ENCODE results near the gene PALD1.

The PALD1 gene

DNA sequence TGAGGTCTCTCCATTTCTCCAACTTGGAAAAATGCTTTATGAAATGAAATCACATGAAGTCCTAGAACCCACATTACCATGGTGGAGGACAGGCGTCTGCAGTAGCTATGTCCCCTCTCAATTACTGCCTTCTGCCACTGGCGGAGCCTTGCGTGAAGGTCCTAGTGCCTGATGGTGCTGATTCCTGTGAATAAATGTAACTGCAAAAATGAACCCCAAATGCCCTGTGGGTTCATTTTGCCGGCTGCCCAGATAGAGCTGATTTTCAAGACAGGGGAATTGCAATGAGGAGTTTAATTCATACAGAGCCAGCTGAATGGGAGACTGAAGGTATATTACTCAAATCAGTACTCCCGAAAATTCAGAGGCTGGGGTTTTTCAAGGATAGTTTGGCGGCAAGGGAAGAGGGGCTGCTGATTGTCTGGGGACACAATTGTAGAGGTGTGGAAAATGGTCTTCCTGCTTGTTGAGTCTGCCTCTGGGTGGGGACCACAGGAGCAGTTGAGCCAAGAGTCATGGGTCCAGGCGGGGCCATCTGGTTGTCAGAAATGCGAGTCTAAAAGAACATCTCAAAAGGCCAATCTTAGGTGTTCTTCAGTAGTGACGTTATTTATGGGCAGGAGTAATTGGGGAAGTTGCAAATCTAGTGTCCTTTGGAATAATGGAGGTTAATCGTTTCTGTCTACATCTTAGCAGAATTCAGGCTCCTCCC lies 110.4 kb downstream of the PALD1 start:
- POLR2A ChIA-PET = no interaction called here
- no peak overlapping the region for H3K4me3 ChIP-seq (ENCODE audit: low read depth, low read length)
- CTCF ChIA-PET = interaction anchor here (1.1 kb wide), 1 partner anchor 21 kb away, joined by 3 read pairs; no protein-coding TSS in a partner anchor
- DNase-seq (ENCODE audit: low read depth, low spot score) = no peak
- TF ChIP-seq CTCF (IDR thresholded peaks at IDR 0.05; ENCODE audit: insufficient read depth, low read length, missing control alignments) = no peak

DNA sequence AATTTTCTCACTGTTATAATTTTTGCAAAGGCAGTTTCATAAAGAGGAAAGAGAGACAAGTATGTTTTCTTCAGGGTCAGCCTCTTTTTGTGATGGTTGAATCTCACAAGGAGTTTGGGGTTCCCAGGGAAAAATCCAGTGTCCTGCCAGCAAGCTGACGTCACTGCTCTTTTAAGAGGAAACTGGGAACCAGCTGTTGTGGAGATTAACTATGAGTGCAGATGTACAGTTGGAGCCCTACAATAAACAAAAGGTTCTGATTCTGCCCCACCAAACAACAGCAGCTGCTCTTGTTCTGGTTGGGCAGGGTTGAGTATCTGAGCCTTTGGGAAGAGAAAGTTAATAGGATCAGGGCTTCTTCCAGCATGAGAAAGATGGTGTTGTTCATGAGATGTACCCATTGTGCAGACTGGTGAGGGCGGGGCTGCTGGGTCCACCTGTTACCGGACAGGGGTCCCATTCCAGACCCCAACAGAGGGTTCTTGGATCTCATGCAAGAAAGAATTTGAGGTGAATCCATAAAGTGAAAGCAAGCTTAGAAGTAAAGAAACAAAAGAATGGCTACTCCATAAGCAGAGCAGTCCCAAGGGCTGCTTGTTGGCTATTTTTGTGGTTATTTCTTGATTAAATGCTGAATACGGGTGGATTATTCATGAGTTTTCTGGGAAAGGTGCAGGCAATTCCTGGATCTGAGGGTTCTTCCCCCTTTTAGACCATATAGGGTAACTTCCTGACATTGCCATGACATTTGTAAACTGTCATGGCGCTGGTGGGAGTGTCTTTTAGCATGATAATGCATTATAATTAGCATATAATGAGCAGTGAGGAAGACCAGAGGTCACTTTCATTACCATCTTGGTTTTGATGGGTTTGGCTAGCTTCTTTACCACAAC lies 111.4 kb downstream of the PALD1 start:
- H3K4me3 ChIP-seq (ENCODE audit: low read depth, low read length) = no peak overlapping the region
- no peak for TF ChIP-seq CTCF (IDR thresholded peaks at IDR 0.05; ENCODE audit: insufficient read depth, low read length, missing control alignments)
- ChIA-PET CTCF (no interaction called here), POLR2A (no interaction called here)
- DNase-seq (ENCODE audit: low read depth, low spot score) = no peak

- ChIA-PET POLR2A (no interaction called here), CTCF (no interaction called here)
- no peak for DNase-seq (ENCODE audit: low read depth, low spot score)
- no peak overlapping the region for H3K4me3 ChIP-seq (ENCODE audit: low read depth, low read length)
- TF ChIP-seq CTCF (IDR thresholded peaks at IDR 0.05; ENCODE audit: insufficient read depth, low read length, missing control alignments) = no peak
Observed at GRCh38 chr10:70590655-70591416, 112.3 kb downstream of the PALD1 start.

DNA sequence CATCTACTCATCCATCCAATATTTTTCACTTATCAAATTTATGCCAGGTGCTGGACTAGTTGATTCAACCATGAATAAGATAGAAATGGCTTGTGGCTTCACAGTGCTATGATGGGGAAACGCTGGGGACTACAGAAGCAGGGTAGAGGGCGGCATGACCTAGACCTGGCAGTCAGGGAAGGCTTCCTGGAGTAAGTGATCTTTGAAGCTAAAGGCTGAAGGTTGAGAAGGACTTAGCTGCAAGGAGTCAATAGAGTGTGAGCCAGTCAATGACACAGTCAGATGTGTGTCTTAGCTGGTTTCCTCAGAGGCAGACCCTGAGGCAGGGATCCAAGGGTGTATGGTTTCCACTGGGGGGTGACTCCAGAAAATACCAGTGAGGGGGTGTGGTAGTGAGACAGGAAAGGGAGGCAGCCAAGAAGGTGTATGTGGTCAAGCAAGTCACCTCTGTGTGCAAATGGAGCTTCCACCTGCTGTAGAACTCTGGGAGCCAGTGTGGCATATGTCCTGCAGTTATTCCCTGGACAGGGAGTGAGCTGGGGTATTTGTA lies 113.7 kb downstream of the PALD1 start:
- CTCF ChIA-PET = interaction anchor here (0.6 to 1.0 kb wide), 2 partner anchors 80 to 667 kb away, joined by 3 to 4 read pairs; partner anchors contain the start of gene ADAMTS14
- H3K4me3 ChIP-seq (ENCODE audit: low read depth, low read length) = no peak overlapping the region
- TF ChIP-seq CTCF (IDR thresholded peaks at IDR 0.05; ENCODE audit: insufficient read depth, low read length, missing control alignments) = no peak
- DNase-seq (ENCODE audit: low read depth, low spot score) = no peak
- POLR2A ChIA-PET = no interaction called here

DNA sequence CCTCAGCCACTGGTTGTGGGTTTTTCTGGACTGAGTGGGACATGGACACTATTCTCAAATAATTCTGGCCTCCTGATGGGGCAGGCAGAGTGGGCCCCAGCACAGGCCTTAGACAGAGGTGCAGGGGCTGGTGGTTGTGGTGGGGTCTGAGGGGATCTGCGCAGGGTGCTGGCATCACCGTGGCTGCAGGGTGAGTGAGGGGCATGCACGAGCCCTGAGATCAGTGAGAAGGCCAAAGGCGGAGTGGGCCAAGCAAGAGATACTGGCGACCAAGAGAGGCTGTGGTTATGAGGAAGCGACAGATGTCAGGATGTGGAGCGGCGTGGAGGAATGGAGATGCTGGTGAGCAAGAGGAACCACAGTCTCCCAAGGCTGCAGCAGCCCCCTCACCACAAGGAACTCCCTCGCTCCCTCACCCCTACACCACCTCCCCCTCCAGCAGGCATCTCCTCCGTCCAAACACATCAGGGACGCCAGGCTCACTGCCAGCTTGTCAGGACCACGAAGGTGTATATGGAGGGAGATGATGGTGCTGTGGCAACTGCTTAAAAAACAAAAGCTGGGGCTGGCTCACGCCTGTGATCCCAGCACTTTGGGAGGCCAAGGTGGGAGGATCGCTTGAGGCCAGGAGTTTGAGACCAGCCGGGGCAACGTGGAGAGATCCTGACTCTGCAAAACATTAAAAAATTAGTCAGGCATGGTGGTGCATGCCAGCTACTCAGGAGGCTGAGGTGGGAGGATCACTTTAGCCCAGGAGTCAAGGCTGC lies 114.4 kb downstream of the PALD1 start:
- no peak overlapping the region for H3K4me3 ChIP-seq (ENCODE audit: low read depth, low read length)
- ChIA-PET CTCF (interaction anchor here (0.6 kb wide), 1 partner anchor 666 kb away, joined by 4 read pairs; no protein-coding TSS in a partner anchor), POLR2A (no interaction called here)
- TF ChIP-seq CTCF (IDR thresholded peaks at IDR 0.05; ENCODE audit: insufficient read depth, low read length, missing control alignments) = no peak
- no peak for DNase-seq (ENCODE audit: low read depth, low spot score)

Data from AG04449 (cell line).